Measurements from ENCODE around the gene NSL1.

NSL1 gene

GRCh38 chr1:212749821-212750535 is 41.6 kb downstream of the NSL1 start:
- H3K36me3 ChIP-seq (ENCODE audit: control insufficient read depth in 1 of 2, insufficient read depth in 2 of 2, low read length in 2 of 2) = no peaks in the 10 kb centered on the region
- no peak overlapping the region for H2BK12ac ChIP-seq (ENCODE audit: low read length)
- H3K9me3 ChIP-seq (ENCODE audit: insufficient read depth, low read depth, low read length) = no peaks in the 10 kb centered on the region
- no peak overlapping the region for H3K4ac ChIP-seq (ENCODE audit: low read depth, low read length)
- H2AK5ac ChIP-seq (ENCODE audit: low read length) = no peak overlapping the region
- H3K4me3 ChIP-seq (ENCODE audit: low read depth, low read length) = no peak overlapping the region
- H2BK5ac ChIP-seq (ENCODE audit: low read depth, low read length, poor library complexity) = no peak overlapping the region
- H3K79me1 ChIP-seq (ENCODE audit: low read length) = no peaks in the 10 kb centered on the region
- H4K12ac ChIP-seq (ENCODE audit: low read depth, low read length) = no peak overlapping the region
- peaks cover 0 to 2% of the 10 kb centered on the region in 2 experiments for H3K4me1 ChIP-seq (ENCODE audit: control insufficient read depth in 1 of 2, insufficient read depth in 2 of 2, low read length in 2 of 2)
- no peaks in the 10 kb centered on the region for H3K27me3 ChIP-seq (ENCODE audit: insufficient read depth, low read length)
- H4K91ac ChIP-seq (ENCODE audit: low read depth, low read length) = no peak overlapping the region
- no peak overlapping the region for H3K9ac ChIP-seq (ENCODE audit: low read length)
- no peak overlapping the region for H2BK120ac ChIP-seq (ENCODE audit: insufficient read depth, low read length, poor library complexity)
- H3K79me2 ChIP-seq (ENCODE audit: control insufficient read depth, insufficient read depth, low read length, poor library complexity) = no peaks in the 10 kb centered on the region
- H3K14ac ChIP-seq (ENCODE audit: low read length) = no peak overlapping the region
- H3K18ac ChIP-seq (ENCODE audit: low read length) = no peak overlapping the region
- no peak overlapping the region for H3K4me2 ChIP-seq (ENCODE audit: low read length)
- no peak overlapping the region for H3K27ac ChIP-seq (ENCODE audit: low read depth, low read length)
- H4K8ac ChIP-seq (ENCODE audit: low read depth, low read length) = no peak overlapping the region
- H2AFZ ChIP-seq (ENCODE audit: insufficient read depth, low read length, poor library complexity) = no peak overlapping the region
- no CpG with 5 or more reads among the region's 4 CpGs for WGBS (ENCODE audit: extremely low coverage, insufficient coverage, insufficient read length)
- peak in 1 of 2 donors; percentile 81 for DNase-seq
- no peak overlapping the region for H3K23ac ChIP-seq (ENCODE audit: low read length)

GRCh38 chr1:212746546-212746945 is 45.0 kb downstream of the NSL1 start:
- WGBS (ENCODE audit: extremely low coverage, insufficient coverage, insufficient read length) = no CpG with 5 or more reads among the region's 3 CpGs
- H3K4me3 ChIP-seq (ENCODE audit: low read depth, low read length) = no peak overlapping the region

GRCh38 chr1:212745303-212745702 is 46.3 kb downstream of the NSL1 start:
- H3K4me3 ChIP-seq (ENCODE audit: low read depth, low read length) = no peak overlapping the region
- H2AK5ac ChIP-seq (ENCODE audit: low read length) = no peak overlapping the region
- no peak overlapping the region for H2AFZ ChIP-seq (ENCODE audit: insufficient read depth, low read length, poor library complexity)
- H3K27me3 ChIP-seq (ENCODE audit: insufficient read depth, low read length) = no peaks in the 10 kb centered on the region
- H3K14ac ChIP-seq (ENCODE audit: low read length) = no peak overlapping the region
- no peak overlapping the region for H3K9ac ChIP-seq (ENCODE audit: low read length)
- no peak overlapping the region for H4K12ac ChIP-seq (ENCODE audit: low read depth, low read length)
- no peaks in the 10 kb centered on the region for H3K79me2 ChIP-seq (ENCODE audit: control insufficient read depth, insufficient read depth, low read length, poor library complexity)
- no peak overlapping the region for H3K18ac ChIP-seq (ENCODE audit: low read length)
- peaks cover 0 to 2% of the 10 kb centered on the region in 2 experiments for H3K4me1 ChIP-seq (ENCODE audit: control insufficient read depth in 1 of 2, insufficient read depth in 2 of 2, low read length in 2 of 2)
- no peak overlapping the region for H4K8ac ChIP-seq (ENCODE audit: low read depth, low read length)
- no peak overlapping the region for H2BK12ac ChIP-seq (ENCODE audit: low read length)
- H3K4ac ChIP-seq (ENCODE audit: low read depth, low read length) = no peak overlapping the region
- no peak overlapping the region for H3K27ac ChIP-seq (ENCODE audit: low read depth, low read length)
- no peak overlapping the region for H2BK5ac ChIP-seq (ENCODE audit: low read depth, low read length, poor library complexity)
- H3K79me1 ChIP-seq (ENCODE audit: low read length) = no peaks in the 10 kb centered on the region
- peaks cover 0 to 3% of the 10 kb centered on the region in 2 experiments for H3K36me3 ChIP-seq (ENCODE audit: control insufficient read depth in 1 of 2, insufficient read depth in 2 of 2, low read length in 2 of 2)
- DNase-seq = no peak
- no peaks in the 10 kb centered on the region for H3K9me3 ChIP-seq (ENCODE audit: insufficient read depth, low read depth, low read length)
- no peak overlapping the region for H3K23ac ChIP-seq (ENCODE audit: low read length)
- no peak overlapping the region for H4K91ac ChIP-seq (ENCODE audit: low read depth, low read length)
- no peak overlapping the region for H3K4me2 ChIP-seq (ENCODE audit: low read length)
- H2BK120ac ChIP-seq (ENCODE audit: insufficient read depth, low read length, poor library complexity) = no peak overlapping the region

More at GRCh38 chr1:212746546-212746945, 45.0 kb downstream of the NSL1 start:
- Histone ChIP-seq H2BK12ac (ENCODE audit: low read length) (no peak overlapping the region), H3K27ac (ENCODE audit: low read depth, low read length) (no peak overlapping the region), H4K12ac (ENCODE audit: low read depth, low read length) (no peak overlapping the region), H3K18ac (ENCODE audit: low read length) (no peak overlapping the region), H3K79me2 (ENCODE audit: control insufficient read depth, insufficient read depth, low read length, poor library complexity) (no peaks in the 10 kb centered on the region), H3K27me3 (ENCODE audit: insufficient read depth, low read length) (no peaks in the 10 kb centered on the region), H3K9ac (ENCODE audit: low read length) (no peak overlapping the region), H4K91ac (ENCODE audit: low read depth, low read length) (no peak overlapping the region), H3K4me2 (ENCODE audit: low read length) (no peak overlapping the region), H3K14ac (ENCODE audit: low read length) (no peak overlapping the region), H3K23ac (ENCODE audit: low read length) (no peak overlapping the region), H2BK5ac (ENCODE audit: low read depth, low read length, poor library complexity) (no peak overlapping the region), H3K4ac (ENCODE audit: low read depth, low read length) (no peak overlapping the region), H2AFZ (ENCODE audit: insufficient read depth, low read length, poor library complexity) (no peak overlapping the region), H2BK120ac (ENCODE audit: insufficient read depth, low read length, poor library complexity) (no peak overlapping the region), H3K4me1 (ENCODE audit: control insufficient read depth in 1 of 2, insufficient read depth in 2 of 2, low read length in 2 of 2) (peaks cover 0 to 2% of the 10 kb centered on the region in 2 experiments), H3K36me3 (ENCODE audit: control insufficient read depth in 1 of 2, insufficient read depth in 2 of 2, low read length in 2 of 2) (no peaks in the 10 kb centered on the region), H3K9me3 (ENCODE audit: insufficient read depth, low read depth, low read length) (no peaks in the 10 kb centered on the region), H4K8ac (ENCODE audit: low read depth, low read length) (no peak overlapping the region), H2AK5ac (ENCODE audit: low read length) (no peak overlapping the region), H3K79me1 (ENCODE audit: low read length) (no peaks in the 10 kb centered on the region)
- DNase-seq = no peak

- no CpG with 5 or more reads among the region's 4 CpGs for WGBS (ENCODE audit: extremely low coverage, insufficient coverage, insufficient read length)
- H3K23ac ChIP-seq (ENCODE audit: low read length) = no peak overlapping the region
- H2AFZ ChIP-seq (ENCODE audit: insufficient read depth, low read length, poor library complexity) = no peak overlapping the region
- H3K18ac ChIP-seq (ENCODE audit: low read length) = no peak overlapping the region
- no peak overlapping the region for H3K14ac ChIP-seq (ENCODE audit: low read length)
- DNase-seq = no peak
- peaks cover 0 to 3% of the 10 kb centered on the region in 2 experiments for H3K36me3 ChIP-seq (ENCODE audit: control insufficient read depth in 1 of 2, insufficient read depth in 2 of 2, low read length in 2 of 2)
- no peak overlapping the region for H3K4ac ChIP-seq (ENCODE audit: low read depth, low read length)
- H2AK5ac ChIP-seq (ENCODE audit: low read length) = no peak overlapping the region
- no peak overlapping the region for H3K4me2 ChIP-seq (ENCODE audit: low read length)
- no peak overlapping the region for H2BK12ac ChIP-seq (ENCODE audit: low read length)
- H4K8ac ChIP-seq (ENCODE audit: low read depth, low read length) = no peak overlapping the region
- no peaks in the 10 kb centered on the region for H3K9me3 ChIP-seq (ENCODE audit: insufficient read depth, low read depth, low read length)
- no peak overlapping the region for H3K9ac ChIP-seq (ENCODE audit: low read length)
- H3K79me1 ChIP-seq (ENCODE audit: low read length) = no peaks in the 10 kb centered on the region
- H3K27ac ChIP-seq (ENCODE audit: low read depth, low read length) = no peak overlapping the region
- no peaks in the 10 kb centered on the region for H3K79me2 ChIP-seq (ENCODE audit: control insufficient read depth, insufficient read depth, low read length, poor library complexity)
- no peaks in the 10 kb centered on the region for H3K4me1 ChIP-seq (ENCODE audit: control insufficient read depth in 1 of 2, insufficient read depth in 2 of 2, low read length in 2 of 2)
- no peak overlapping the region for H3K4me3 ChIP-seq (ENCODE audit: low read depth, low read length)
- no peak overlapping the region for H2BK5ac ChIP-seq (ENCODE audit: low read depth, low read length, poor library complexity)
- no peak overlapping the region for H4K91ac ChIP-seq (ENCODE audit: low read depth, low read length)
- H2BK120ac ChIP-seq (ENCODE audit: insufficient read depth, low read length, poor library complexity) = no peak overlapping the region
- no peaks in the 10 kb centered on the region for H3K27me3 ChIP-seq (ENCODE audit: insufficient read depth, low read length)
- H4K12ac ChIP-seq (ENCODE audit: low read depth, low read length) = no peak overlapping the region
These were observed 47.6 kb downstream of the NSL1 start for GRCh38 chr1:212743901-212744475.
